Lung (tissue), 12 donors: ENCODE results near the gene CPM. TPM values are rescaled to one million over a fixed set of nuclear protein-coding genes. Genes with fewer than 3 reads are reported as not detected.
A peak's percentile ranks its signal among the peaks of the same experiment; 100 is the strongest.
"Not testable (repeated sequence)": the region's sequence is repeated elsewhere in the genome, so short reads cannot be mapped to it uniquely, and the experiment has no call there.

Experiments used
- ATAC-seq: fragments of 200-7000 bp; cut with Tn5 transposase; one replicate; pipeline ENCODE4 v1.9.1; 2020; ENCODE audit warnings: moderate number of reproducible peaks; ENCODE audit not compliant: insufficient read depth, low FRiP score
- DNase-seq, 3 donors: peaks; one replicate each; pipeline ENCODE4 v3.0.0-alpha.2; 2013 to 2017
- H3K27ac ChIP-seq, 2 donors: one replicate each; pipeline ENCODE4 v1.5.1; 2013; ENCODE audit warnings: mild to moderate bottlenecking in 2 of 2, moderate library complexity in 2 of 2, control low read depth in 1 of 2, inconsistent platforms in 1 of 2, low read depth in 1 of 2, low read length in 1 of 2
- H3K27me3 ChIP-seq, 3 donors: one replicate each; pipeline ENCODE4 v1.5.1; 2013; ENCODE audit warnings: low read length in 2 of 3; ENCODE audit not compliant: control insufficient read depth in 3 of 3, insufficient read depth in 3 of 3
- H3K36me3 ChIP-seq, 4 donors: one replicate each; pipeline ENCODE4 v1.5.1; 2013; ENCODE audit warnings: low read length in 4 of 4, mild to moderate bottlenecking in 1 of 4, moderate library complexity in 1 of 4; ENCODE audit not compliant: control insufficient read depth in 4 of 4, insufficient read depth in 4 of 4
- H3K4me1 ChIP-seq, 5 donors: one replicate each; pipeline ENCODE4 v1.5.1; 2013; ENCODE audit warnings: low read length in 5 of 5, mild to moderate bottlenecking in 2 of 5, moderate library complexity in 1 of 5; ENCODE audit not compliant: control insufficient read depth in 5 of 5, insufficient read depth in 5 of 5
- H3K4me3 ChIP-seq: one replicate; pipeline ENCODE4 v1.5.1; 2013; ENCODE audit warnings: mild to moderate bottlenecking, control low read depth, moderate library complexity
- H3K9ac ChIP-seq, 2 donors: one replicate each; pipeline ENCODE4 v1.5.1; 2013; ENCODE audit warnings: low read length in 2 of 2, control low read depth in 1 of 2; ENCODE audit not compliant: insufficient read depth in 1 of 2
- H3K9me3 ChIP-seq, 4 donors: one replicate each; pipeline ENCODE4 v1.5.1; 2013; ENCODE audit warnings: low read length in 3 of 4, mild to moderate bottlenecking in 1 of 4, moderate library complexity in 1 of 4; ENCODE audit not compliant: control insufficient read depth in 4 of 4, insufficient read depth in 3 of 4
- WGBS, 2 donors: extraction: QIAGEN DNeasy Blood & Tissue Kit; methylation state at CpG; one replicate each; pipeline ENCODE4 v1.1.7; 2013; 5-methylcytosine and 5-hydroxymethylcytosine counted together
- polyA plus RNA-seq, 2 donors: library from polyadenylated mRNA; stranded (reverse); fragments of 200-250 nt; gene quantifications; one replicate each; pipeline ENCODE4 v1.2.1, GENCODE V29; 2013
- total RNA-seq, 2 donors: library from RNA; depleted of rRNA in 1 of 2; stranded (reverse); fragments of >200 nt in 1 of 2; gene quantifications; one replicate each; pipeline ENCODE4 v1.2.1, GENCODE V29; 2014 to 2021
- TF ChIP-seq, protein P1 (sequence below): IDR thresholded peaks from 2 replicates; pipeline ENCODE4 v1.5.1; 2012; ENCODE audit warnings: mild to moderate bottlenecking; ENCODE audit errors: control extremely low read depth, extremely low read depth
- donor health status: control.
- donor health status: control.
- donor health status: Bipolar disorder and iron deficiency.
- donor health status: healthy.
- donor health status: DM: yes; HTN: yes; CAD: no.

Gene CPM
- total and polyA plus RNA-seq, 4 donors: 66.6 to 241 (median 136) TPM

DNA sequence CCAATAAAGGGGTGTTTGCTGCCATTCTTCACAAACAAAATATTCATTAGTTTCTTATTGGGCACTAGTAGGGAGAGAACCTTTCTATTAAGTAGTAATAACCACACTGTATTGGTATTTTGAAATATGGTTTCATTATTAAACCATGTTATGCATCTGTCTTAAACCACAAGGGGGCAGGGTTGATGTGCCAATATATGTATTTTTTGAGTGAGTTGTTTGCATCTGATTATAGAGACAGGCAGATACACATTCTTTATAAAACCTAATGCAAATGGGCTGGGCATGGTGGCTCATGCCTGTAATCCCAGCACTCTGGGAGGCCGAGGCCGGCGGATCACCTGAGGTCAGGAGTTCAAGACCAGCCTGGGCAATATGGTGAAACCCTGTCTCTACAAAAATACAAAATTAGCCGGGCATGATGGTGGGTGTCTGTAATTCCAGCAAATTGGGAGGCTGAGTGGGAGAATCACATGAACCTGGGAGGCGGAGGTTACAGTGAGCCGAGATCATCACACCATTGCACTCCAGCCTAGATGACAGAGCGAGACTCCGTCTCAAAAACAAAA lies 69.0 kb downstream of the CPM start:
- not testable (repeated sequence) for H3K4me3 ChIP-seq, ATAC-seq, H3K4me1 ChIP-seq, H3K27me3 ChIP-seq, H3K27ac ChIP-seq, H3K9me3 ChIP-seq, H3K9ac ChIP-seq
- TF ChIP-seq, protein P1, sequence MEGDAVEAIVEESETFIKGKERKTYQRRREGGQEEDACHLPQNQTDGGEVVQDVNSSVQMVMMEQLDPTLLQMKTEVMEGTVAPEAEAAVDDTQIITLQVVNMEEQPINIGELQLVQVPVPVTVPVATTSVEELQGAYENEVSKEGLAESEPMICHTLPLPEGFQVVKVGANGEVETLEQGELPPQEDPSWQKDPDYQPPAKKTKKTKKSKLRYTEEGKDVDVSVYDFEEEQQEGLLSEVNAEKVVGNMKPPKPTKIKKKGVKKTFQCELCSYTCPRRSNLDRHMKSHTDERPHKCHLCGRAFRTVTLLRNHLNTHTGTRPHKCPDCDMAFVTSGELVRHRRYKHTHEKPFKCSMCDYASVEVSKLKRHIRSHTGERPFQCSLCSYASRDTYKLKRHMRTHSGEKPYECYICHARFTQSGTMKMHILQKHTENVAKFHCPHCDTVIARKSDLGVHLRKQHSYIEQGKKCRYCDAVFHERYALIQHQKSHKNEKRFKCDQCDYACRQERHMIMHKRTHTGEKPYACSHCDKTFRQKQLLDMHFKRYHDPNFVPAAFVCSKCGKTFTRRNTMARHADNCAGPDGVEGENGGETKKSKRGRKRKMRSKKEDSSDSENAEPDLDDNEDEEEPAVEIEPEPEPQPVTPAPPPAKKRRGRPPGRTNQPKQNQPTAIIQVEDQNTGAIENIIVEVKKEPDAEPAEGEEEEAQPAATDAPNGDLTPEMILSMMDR: peak; percentile 43
- peaks cover 0 to 13% (median 0%) of the 10 kb centered on the region in 4 donors for H3K36me3 ChIP-seq
- DNase-seq: peak in 2 of 3 donors; percentile 72 to 75
- 83 to 86% methylated on average over 8 of the region's 8 CpGs for WGBS, 2 donors

DNA sequence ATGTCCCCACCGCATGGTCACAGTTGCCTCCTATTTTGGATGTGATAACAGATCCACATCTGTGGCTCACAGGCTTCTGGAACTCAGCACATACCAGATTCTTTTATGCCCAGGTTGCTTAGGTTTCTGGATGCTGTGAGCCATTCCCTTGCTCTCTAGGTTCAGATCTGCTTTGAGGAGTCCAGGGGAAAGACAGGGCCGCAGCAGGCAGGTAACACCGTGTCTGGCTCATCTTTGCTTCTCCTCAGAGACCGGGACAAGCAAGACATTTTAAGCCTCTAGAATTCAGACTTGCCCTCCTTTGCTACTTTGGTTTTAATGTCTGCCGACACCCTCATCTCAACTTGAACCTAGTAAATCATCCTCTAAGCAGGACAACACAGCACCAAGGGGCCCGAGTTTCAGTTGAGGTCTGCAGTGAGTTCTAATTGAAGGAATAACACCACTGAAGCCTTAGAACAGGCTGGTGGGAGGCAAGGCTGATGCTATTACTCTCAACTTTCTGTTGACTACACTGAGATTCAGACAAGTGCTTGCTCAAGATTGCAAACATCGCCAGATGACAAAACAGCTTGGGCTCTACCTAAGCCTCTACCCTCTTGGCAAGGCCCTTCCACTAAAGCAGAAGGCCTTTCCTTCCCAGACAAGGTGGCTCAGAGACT lies 69.7 kb downstream of the CPM start:
- WGBS, 2 donors: 75 to 88% methylated on average over 7 of the region's 7 CpGs
- no peak overlapping the region for H3K4me3 ChIP-seq
- H3K27ac ChIP-seq: no peak overlapping the region
- no peaks in the 10 kb centered on the region for H3K27me3 ChIP-seq
- no peak overlapping the region for H3K9ac ChIP-seq
- H3K4me1 ChIP-seq: no peaks in the 10 kb centered on the region
- DNase-seq (no peak), ATAC-seq (no peak)
- H3K9me3 ChIP-seq: no peaks in the 10 kb centered on the region
- H3K36me3 ChIP-seq: peaks cover 0 to 13% (median 0%) of the 10 kb centered on the region in 4 donors
- TF ChIP-seq, protein P1: no peak

DNA sequence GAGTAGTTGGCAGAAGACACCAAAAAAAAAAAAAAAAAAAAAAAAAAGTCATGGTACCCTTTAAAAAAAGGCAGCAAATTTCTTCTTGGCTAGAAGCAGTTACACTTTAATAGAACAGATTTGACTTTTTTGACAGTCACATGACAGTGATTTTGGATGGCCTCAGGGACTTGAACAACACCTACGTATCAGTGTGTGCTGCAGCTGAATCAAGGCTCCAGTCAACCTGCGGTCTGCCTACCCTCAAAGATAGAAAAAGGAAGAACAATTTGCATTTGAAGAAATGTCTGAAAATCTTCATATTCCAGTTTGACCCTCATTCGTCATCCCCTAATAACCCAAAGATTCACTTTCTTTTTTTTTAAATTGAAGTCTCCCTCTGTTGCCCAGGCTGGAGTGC lies 71.1 kb downstream of the CPM start:
- no peak for ATAC-seq

More for the DNA sequence above, 71.1 kb downstream of the CPM start:
- DNase-seq: no peak
- 90 to 93% methylated on average over 3 of the region's 3 CpGs for WGBS, 2 donors
- Histone ChIP-seq H3K27me3 (no peaks in the 10 kb centered on the region), H3K27ac (no peak overlapping the region), H3K4me3 (no peak overlapping the region), H3K36me3 (peaks cover 0 to 5% (median 1%) of the 10 kb centered on the region in 4 donors), H3K9ac (no peak overlapping the region), H3K9me3 (no peaks in the 10 kb centered on the region), H3K4me1 (no peaks in the 10 kb centered on the region)
- TF ChIP-seq, protein P1: no peak
